Natural killer cell (primary cell): ENCODE data around the gene UBA3. TPM values are rescaled to one million over a fixed set of nuclear protein-coding genes. Genes with fewer than 3 reads are reported as not detected.
A peak's percentile ranks its signal among the peaks of the same experiment; 100 is the strongest.

Experiments used
- ATAC-seq, 3 donors: fragments of 150-1000 bp in 2 of 3; fragments of 200-7000 bp in 1 of 3; cut with Tn5 transposase; 1 replicate in 1 of 3; 2 replicates in 2 of 3; pipeline ENCODE4 v1.10.0; 2021; ENCODE audit warnings: mild to moderate bottlenecking in 2 of 3, moderate library complexity in 2 of 3
- DNase-seq, 2 donors: peaks; one replicate each; pipeline versions ENCODE4 v3.0.0 to v3.0.0-alpha.2; 2013 to 2021; ENCODE audit warnings: mixed read lengths in 1 of 2
- H3K27ac ChIP-seq: one replicate; pipeline ENCODE4 v1.5.1; 2013; ENCODE audit warnings: mild to moderate bottlenecking, low read length
- H3K27me3 ChIP-seq: one replicate; pipeline ENCODE4 v1.6.1; 2013; ENCODE audit warnings: low read length; ENCODE audit not compliant: control insufficient read depth, insufficient read depth
- H3K36me3 ChIP-seq: one replicate; pipeline ENCODE4 v1.6.1; 2013; ENCODE audit warnings: low read length; ENCODE audit not compliant: control insufficient read depth, insufficient read depth
- H3K4me1 ChIP-seq: one replicate; pipeline ENCODE4 v1.6.1; 2013; ENCODE audit warnings: low read length; ENCODE audit not compliant: control insufficient read depth, insufficient read depth
- H3K4me3 ChIP-seq: one replicate; pipeline ENCODE4 v1.5.1; 2013; ENCODE audit warnings: low read length
- H3K9me3 ChIP-seq: one replicate; pipeline ENCODE4 v1.6.1; 2013; ENCODE audit warnings: low read length; ENCODE audit not compliant: control insufficient read depth, insufficient read depth
- H3K27ac Mint-ChIP-seq, 2 donors: one replicate each; pipeline ENCODE4 v1.8.0; 2022; ENCODE audit warnings: mild to moderate bottlenecking in 2 of 2, mixed read lengths in 2 of 2, moderate library complexity in 1 of 2
- H3K27me3 Mint-ChIP-seq, 2 donors: one replicate each; pipeline ENCODE4 v1.8.0; 2022; ENCODE audit warnings: low read depth in 2 of 2, mixed read lengths in 2 of 2
- H3K36me3 Mint-ChIP-seq: one replicate; pipeline ENCODE4 v1.8.0; 2022; ENCODE audit warnings: mixed read lengths
- H3K4me1 Mint-ChIP-seq, 2 donors: one replicate each; pipeline ENCODE4 v1.8.0; 2022; ENCODE audit warnings: mixed read lengths in 2 of 2
- H3K4me3 Mint-ChIP-seq: one replicate; pipeline ENCODE4 v1.8.0; 2022; ENCODE audit warnings: mild to moderate bottlenecking, moderate library complexity, mixed read lengths
- H3K9me3 Mint-ChIP-seq, 2 donors: one replicate each; pipeline ENCODE4 v1.8.0; 2022; ENCODE audit warnings: mixed read lengths in 2 of 2
- WGBS: methylation state at CpG from one replicate; pipeline ENCODE4 v1.1.7; 2013; ENCODE audit warnings: missing lambda C conversion rate; ENCODE audit not compliant: insufficient coverage; 5-methylcytosine and 5-hydroxymethylcytosine counted together
- intact Hi-C: fragments of 100-400 bp; cut with micrococcal nuclease; formaldehyde crosslinking; loops from one replicate; pipeline ENCODE4 v1.14.2; 2022
- total RNA-seq, 4 donors: library from RNA; stranded (reverse); fragments of 120-200 nt in 1 of 4; gene quantifications; one replicate each; pipeline versions ENCODE4 v1.2.3 to v1.2.4, GENCODE V29; 2013 to 2022
- TF ChIP-seq, protein P1 (sequence below): fragments of 200-600 bp; IDR thresholded peaks from one replicate; pipeline ENCODE4 v1.8.0; 2022; ENCODE audit warnings: antibody characterized with exemption

UBA3 gene
- total RNA-seq, 3 donors from 2014 or later (not counting 1 experiment from before 2014, with no cell fraction given), result 72.0 to 87.7 (median 72.8) TPM

DNA sequence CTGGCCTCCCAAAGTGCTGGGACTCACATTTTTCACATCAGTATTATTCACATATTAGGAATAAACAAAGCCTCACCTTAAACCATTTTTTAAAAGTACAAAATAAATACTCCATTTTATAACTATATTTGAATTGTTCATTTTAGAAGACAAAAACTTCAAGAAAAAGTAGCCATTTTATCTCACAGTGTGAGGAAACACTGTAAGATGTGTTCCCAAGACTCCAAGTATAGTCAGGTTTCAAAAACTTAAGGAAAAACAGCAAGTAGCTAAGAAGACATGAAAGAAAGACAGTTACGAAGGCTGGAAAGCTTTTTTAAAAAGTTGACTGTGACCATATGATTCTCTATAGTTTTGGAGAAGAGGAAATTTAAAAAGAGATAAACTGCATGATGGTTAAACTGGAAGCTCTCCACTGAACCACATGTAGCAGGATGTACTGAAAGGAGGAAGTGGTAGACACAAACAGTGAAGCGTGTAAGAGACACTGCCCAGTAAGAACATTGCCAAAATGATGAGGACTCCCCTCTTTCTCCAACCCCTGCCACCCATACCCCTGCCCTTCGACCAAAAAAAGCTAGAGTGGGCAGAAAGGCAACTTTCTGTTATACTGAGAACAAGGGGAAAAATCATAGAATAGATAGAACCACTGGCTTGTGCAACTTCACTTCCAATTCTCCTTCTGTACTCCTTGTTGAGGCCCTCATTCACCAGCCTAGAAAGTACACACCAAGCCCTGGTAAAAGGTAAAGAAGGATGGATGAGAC is 21.8 kb downstream of the UBA3 start:
- H3K9me3 ChIP-seq, result no peaks in the 10 kb centered on the region
- Mint-ChIP-seq H3K9me3 (no peaks in the 10 kb centered on the region), H3K4me3 (peak overlapping the region; percentile 25), H3K4me1 (peaks cover 17 to 20% of the 10 kb centered on the region in 2 donors), H3K27ac (peak overlapping the region; percentile 90), H3K27me3 (no peaks in the 10 kb centered on the region), H3K36me3 (peaks cover 33% of the 10 kb centered on the region)
- peaks cover 60% of the 10 kb centered on the region for H3K36me3 ChIP-seq
- DNase-seq (peak in 1 of 2 donors; percentile 66), ATAC-seq (peak; percentile 92 to 96 (median 94))
- intact Hi-C loops, result no loop called here
- no peak overlapping the region for H3K4me3 ChIP-seq
- no peaks in the 10 kb centered on the region for H3K27me3 ChIP-seq
- WGBS, result 0% methylated on average over 3 of the region's 3 CpGs
- peak overlapping the region; percentile 87 for H3K27ac ChIP-seq
- peaks cover 16% of the 10 kb centered on the region for H3K4me1 ChIP-seq
- TF ChIP-seq, protein P1, sequence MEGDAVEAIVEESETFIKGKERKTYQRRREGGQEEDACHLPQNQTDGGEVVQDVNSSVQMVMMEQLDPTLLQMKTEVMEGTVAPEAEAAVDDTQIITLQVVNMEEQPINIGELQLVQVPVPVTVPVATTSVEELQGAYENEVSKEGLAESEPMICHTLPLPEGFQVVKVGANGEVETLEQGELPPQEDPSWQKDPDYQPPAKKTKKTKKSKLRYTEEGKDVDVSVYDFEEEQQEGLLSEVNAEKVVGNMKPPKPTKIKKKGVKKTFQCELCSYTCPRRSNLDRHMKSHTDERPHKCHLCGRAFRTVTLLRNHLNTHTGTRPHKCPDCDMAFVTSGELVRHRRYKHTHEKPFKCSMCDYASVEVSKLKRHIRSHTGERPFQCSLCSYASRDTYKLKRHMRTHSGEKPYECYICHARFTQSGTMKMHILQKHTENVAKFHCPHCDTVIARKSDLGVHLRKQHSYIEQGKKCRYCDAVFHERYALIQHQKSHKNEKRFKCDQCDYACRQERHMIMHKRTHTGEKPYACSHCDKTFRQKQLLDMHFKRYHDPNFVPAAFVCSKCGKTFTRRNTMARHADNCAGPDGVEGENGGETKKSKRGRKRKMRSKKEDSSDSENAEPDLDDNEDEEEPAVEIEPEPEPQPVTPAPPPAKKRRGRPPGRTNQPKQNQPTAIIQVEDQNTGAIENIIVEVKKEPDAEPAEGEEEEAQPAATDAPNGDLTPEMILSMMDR, result no peak

DNA sequence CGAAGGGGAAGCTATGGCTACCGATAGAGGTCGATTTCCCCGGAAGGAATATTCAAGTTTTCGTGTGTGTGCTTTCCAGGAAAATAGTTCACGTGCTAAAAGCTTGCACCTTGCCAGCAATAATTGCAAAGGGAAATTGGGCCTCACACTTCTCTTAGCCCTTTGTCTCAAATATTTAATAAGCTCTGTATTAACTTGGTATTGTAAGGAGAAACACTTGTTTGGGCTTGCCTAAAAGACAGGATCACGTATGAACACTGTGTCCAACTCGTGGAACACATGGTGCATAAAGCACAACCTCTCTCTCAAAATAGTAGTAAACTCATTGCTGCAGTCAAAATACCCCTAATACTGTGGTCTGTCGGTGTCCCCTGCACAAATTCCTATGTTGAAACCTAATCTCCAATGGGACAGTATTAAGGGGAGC is 27.7 kb downstream of the UBA3 start:
- Histone ChIP-seq H3K4me1 (peaks cover 16% of the 10 kb centered on the region), H3K4me3 (peak overlapping the region; percentile 84), H3K27me3 (no peaks in the 10 kb centered on the region), H3K27ac (peak overlapping the region; percentile 93), H3K36me3 (peaks cover 32% of the 10 kb centered on the region), H3K9me3 (no peaks in the 10 kb centered on the region)
- H3K27me3 Mint-ChIP-seq, result no peaks in the 10 kb centered on the region
- WGBS, result 16% methylated on average over 9 of the region's 9 CpGs
- TF ChIP-seq, protein P1, result no peak
- H3K36me3 Mint-ChIP-seq, result peaks cover 11% of the 10 kb centered on the region
- ATAC-seq, result peak in 1 of 3 donors; percentile 1
- DNase-seq, result no peak
- intact Hi-C loops, result loop anchor here (1.0 kb wide), 2 partner anchors 28 to 32 kb away; partner anchors contain the start of genes ARL6IP5 and UBA3
- H3K4me3 Mint-ChIP-seq, result peak overlapping the region; percentile 96
- H3K27ac Mint-ChIP-seq, result peak overlapping the region; percentile 99
- peaks cover 38 to 48% of the 10 kb centered on the region in 2 donors for H3K4me1 Mint-ChIP-seq
- H3K9me3 Mint-ChIP-seq, result no peaks in the 10 kb centered on the region

DNA sequence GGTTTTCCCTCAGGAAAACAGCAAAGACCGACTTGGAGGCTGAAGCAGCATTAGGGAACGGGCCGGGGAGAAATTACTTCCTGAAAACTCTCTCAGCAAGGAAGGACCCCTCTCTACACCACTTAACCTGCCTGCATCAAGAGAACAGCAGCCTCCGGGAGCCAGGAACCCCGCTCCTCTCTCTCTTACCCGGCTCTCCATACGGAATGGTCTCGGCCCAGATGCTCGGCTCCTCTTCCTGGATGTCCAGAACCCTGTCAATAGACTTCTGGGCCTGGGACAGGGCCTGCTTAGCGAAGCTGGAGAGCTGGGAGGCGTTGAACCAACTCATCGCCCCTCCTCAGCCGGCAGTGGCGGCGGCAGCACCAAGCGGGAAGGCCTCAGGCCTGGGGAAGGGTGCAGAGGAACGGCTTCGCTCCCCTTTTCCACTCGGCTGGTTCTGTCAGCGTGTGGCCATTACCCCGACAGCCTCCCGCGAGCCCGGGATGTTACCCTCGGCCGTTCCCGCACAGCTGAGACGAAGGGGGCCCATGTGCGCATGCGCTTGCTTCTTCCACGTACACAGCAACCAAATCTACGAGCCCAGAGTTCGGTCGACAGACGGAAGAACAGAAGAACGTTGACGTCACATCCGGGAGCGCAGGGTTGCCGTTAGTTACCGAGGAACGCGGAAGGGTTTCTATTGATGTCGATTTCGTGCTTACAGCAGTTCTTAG is 28.3 kb downstream of the UBA3 start, which contains the start of gene TMF1:
Gene TMF1, minus strand, starts transcription at position 578 of the 716 bp plus-strand sequence. Its CDS starts 247 bp downstream, at position 331.
- Histone ChIP-seq H3K27me3 (no peaks in the 10 kb centered on the region), H3K4me3 (peak within 1 kb of the TSS; percentile 84), H3K27ac (peak within 1 kb of the TSS; percentile 93), H3K4me1 (peaks cover 16% of the 10 kb centered on the region), H3K9me3 (no peaks in the 10 kb centered on the region), H3K36me3 (peaks cover 38% of the 10 kb centered on the region)
- peak within 1 kb of the TSS; percentile 99 for H3K27ac Mint-ChIP-seq
- TF ChIP-seq, protein P1, result no peak
- H3K36me3 Mint-ChIP-seq, result peaks cover 14% of the 10 kb centered on the region
- DNase-seq, result peak; percentile 95 to 100
- H3K4me3 Mint-ChIP-seq, result peak within 1 kb of the TSS; percentile 96
- no peaks in the 10 kb centered on the region for H3K9me3 Mint-ChIP-seq
- peaks cover 42 to 52% of the 10 kb centered on the region in 2 donors for H3K4me1 Mint-ChIP-seq
- intact Hi-C loops, result loop anchor here (1.0 kb wide), 2 partner anchors 28 to 32 kb away; partner anchors contain the start of genes ARL6IP5 and UBA3
- peak; percentile 89 to 95 (median 93) for ATAC-seq
- under 1% methylated on average over 45 of the region's 45 CpGs for WGBS
- no peaks in the 10 kb centered on the region for H3K27me3 Mint-ChIP-seq
